OCI-LY7 (cell line): ENCODE results near the gene ASB18.

Experiments used
- CTCF ChIP-seq: fragments of 200-600 bp; sonication (generic); conservative IDR thresholded peaks from 2 replicates; pipeline ENCODE4 v1.5.1; 2014; ENCODE audit warnings: mild to moderate bottlenecking, antibody characterized with exemption, low read length, moderate library complexity, mixed read lengths
- EZH2phosphoT487 ChIP-seq: fragments of 200-600 bp; sonication (generic); IDR thresholded peaks from 2 replicates; pipeline ENCODE4 v1.6.1; 2018; ENCODE audit warnings: low read depth, borderline replicate concordance, mild to moderate bottlenecking, mixed run types, antibody characterized with exemption, low read length, moderate library complexity, mixed read lengths

GRCh38 chr2:236169741-236170589 is 94.2 kb downstream of the ASB18 start:
- no peak for TF ChIP-seq CTCF
- no peak for TF ChIP-seq EZH2phosphoT487
